ENCODE data around the gene WNT7A.

WNT7A gene

DNA sequence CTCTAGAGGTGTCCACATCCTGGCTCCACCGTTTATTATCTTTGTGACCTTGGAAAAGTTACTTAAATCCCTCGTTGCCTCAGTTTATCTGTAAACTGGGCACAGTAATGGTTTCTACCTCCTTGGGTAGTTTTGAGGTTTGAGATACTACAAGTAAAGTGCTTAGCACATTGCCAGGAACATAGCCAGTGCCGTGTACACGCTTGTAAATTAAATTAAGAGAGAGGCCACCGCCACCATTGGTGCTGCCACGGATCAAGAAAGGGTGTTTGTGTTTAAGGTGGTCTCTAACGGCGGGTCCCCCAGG lies 5.8 kb upstream of the WNT7A start:
- in situ Hi-C loops (cut with MboI; ENCODE audit: low sequenced_read_pairs) = no loop called here

DNA sequence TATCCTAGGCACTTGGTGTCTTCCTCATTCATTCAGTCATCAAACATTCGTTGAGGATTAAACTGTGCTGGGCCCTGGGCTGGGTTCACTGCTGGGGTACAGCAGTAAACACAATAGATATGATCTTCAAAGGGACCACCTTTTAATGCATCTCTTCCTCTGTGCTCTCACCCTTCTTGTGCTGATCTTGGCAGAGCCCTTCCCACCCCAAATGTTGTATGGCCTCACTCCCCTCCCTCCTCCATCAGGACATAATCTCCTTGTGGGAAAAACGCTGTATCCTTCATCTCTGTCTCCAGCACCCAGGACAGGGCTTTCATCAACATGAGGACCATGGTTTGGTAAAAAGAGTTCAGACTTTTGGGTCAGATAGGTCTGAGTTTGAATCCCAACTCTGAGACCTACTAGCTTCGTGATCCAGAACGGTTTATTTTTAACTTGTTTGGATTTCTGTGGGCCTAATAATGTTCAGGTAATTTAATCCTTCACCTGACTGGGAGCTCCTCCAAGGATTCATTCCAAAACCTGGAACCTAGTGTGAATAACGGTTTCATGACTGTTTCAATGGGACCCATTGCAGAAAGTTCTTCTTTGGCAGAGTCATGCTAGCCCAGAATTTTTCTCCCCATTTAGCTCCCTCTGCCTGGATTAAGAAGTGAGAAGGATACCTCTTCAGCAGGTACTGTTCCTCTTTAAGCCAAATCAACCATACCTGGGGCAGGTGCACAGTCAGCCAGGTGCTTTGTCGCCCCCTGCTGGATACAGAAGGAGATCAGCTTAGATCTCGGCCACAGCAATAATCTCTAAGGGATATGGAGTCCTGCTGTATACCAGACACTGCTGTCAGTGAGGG lies 5.2 kb upstream of the WNT7A start:
- in situ Hi-C loops (cut with MboI; ENCODE audit: low sequenced_read_pairs) = no loop called here

DNA sequence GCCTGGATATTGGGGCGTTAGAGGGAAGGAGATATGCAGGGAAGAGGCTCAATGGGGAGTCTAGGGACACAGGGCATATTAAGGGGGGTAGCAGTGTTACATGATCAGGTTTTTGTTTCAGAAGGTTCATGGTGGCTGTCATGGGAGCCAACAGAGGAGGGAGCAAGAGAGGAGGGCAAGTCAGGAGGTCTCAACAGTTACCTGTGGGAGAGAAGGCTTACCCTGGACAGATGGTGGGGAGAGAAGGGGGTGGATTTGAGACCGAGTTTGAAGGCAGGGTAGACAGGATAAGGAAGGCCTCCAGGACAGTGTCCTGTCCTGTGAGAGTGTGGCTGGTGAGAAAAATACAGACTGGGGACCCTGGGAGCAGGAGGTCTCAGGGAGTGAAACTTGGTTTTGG lies 3.8 kb upstream of the WNT7A start:
- in situ Hi-C loops (cut with MboI; ENCODE audit: low sequenced_read_pairs) = no loop called here

DNA sequence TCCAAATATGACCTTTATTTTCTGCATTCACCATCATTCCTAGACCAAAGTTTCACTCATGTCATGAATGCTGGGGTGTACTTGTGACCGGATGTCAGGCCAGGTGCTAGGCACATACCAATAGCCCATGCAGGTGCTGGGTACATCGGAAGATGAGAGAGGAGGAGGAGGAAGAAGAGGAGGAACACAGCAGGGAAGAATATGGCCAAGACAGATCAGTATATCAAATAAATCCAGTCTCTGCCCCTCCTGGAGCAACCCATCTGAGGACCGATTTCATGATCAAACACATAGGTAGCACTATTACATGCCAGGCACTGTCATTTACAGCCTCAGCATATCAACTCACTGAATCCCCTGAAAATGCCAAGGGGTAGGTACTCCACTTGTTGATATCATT lies 3.0 kb upstream of the WNT7A start:
- in situ Hi-C loops (cut with MboI; ENCODE audit: low sequenced_read_pairs) = no loop called here

DNA sequence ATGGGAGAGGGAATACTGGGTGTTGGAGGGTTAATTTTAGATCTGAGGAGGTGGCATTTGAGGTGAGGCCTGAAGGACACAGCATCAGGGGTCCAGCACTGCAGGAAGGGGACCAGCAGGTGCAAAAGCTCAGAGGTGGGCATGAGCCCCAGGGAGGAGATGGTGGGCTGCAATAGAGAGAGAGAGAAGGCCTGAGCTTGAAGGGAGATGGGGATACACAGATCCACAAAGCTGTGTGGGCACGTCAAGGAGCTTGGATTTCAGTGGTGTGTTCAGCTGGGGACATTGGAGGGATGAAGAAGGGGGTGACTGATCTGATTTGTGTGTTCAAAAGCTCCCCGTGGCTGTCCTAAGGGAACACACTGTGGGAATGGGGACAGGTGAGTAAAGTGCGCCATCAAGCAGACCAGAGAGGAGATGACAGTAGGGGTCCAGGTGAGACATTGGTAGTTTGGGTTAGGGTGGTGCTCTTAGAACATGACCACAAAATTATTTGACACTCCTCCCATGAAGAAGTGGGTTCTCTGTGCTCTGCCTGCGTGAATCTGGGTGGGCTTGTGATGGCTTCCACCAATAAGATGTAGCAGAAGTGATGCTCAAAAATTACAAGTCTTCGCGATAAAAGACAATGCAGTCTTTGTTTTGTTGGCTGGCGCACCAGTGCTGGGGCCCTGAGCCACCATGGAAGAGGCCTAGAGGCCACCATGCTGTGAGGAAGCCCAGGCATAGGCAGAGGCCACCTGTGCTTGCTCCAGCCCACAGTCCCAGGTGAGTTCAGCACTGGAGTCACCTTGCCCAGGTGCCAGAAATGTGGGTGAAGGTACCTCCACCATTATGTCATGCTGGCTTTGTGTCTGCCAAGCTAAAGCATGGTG lies 1.9 kb upstream of the WNT7A start:
- in situ Hi-C loops (cut with MboI; ENCODE audit: low sequenced_read_pairs) = no loop called here

DNA sequence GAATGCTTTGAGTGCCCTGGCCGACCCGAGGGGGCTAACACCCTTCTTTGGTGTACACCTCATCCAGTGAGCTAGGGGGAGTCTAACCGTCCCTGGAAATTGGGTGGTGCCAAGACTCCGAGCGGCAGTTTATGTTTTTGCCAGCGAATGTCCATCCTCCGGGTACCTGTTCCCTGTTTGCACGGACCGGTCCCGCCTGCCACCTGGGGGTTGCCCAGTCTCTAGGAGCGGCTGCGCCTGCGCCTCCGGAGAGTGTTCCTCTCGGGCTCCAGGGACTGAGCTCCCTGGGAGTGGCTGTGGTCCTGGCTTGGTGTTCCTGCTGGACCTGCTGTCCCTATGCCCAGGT lies 913 bp upstream of the WNT7A start:
- in situ Hi-C loops (cut with MboI; ENCODE audit: low sequenced_read_pairs) = no loop called here

DNA sequence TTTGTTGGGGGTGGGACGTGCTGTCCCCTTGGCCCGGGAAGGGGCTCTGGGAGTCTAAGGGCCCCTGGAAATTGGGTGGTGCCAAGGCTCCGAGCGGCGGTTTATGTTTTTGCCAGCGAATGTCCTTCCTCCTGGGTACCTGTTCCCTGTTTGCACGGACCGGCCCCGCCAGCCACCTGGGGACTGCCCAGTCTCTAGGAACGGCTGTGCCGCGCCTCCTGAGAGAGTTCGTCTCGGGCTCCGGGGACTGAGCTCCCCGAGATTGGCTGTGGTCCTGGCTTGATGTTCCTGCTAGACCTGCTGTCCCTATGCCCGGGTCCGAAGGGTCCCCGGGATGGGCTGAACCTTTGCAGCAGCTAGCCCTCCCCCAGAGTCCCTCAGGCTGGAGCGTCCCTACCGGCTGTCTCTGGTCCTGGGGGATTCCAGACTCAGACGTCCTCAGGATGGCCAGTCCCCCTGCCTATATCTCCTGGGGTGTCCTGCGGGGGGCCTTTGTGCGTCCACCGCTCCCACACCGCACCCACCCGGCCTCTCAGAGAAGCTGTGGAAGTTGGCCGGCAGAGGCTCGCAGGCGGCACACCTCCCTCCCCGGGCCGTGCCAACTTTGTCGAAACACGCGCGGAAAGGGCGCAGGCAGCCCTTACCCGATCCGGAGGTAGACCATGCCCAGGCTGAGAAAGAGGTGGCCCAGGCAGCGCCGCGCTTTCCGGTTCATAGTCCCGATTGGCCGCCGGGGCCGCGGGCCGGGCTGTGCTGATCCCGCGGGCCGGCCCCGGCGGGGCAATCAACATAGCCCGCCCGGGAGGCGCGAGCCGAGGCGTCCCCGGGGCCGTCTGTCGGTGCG lies 547 bp downstream of the WNT7A start:
- in situ Hi-C loops (cut with MboI; ENCODE audit: low sequenced_read_pairs) = no loop called here

DNA sequence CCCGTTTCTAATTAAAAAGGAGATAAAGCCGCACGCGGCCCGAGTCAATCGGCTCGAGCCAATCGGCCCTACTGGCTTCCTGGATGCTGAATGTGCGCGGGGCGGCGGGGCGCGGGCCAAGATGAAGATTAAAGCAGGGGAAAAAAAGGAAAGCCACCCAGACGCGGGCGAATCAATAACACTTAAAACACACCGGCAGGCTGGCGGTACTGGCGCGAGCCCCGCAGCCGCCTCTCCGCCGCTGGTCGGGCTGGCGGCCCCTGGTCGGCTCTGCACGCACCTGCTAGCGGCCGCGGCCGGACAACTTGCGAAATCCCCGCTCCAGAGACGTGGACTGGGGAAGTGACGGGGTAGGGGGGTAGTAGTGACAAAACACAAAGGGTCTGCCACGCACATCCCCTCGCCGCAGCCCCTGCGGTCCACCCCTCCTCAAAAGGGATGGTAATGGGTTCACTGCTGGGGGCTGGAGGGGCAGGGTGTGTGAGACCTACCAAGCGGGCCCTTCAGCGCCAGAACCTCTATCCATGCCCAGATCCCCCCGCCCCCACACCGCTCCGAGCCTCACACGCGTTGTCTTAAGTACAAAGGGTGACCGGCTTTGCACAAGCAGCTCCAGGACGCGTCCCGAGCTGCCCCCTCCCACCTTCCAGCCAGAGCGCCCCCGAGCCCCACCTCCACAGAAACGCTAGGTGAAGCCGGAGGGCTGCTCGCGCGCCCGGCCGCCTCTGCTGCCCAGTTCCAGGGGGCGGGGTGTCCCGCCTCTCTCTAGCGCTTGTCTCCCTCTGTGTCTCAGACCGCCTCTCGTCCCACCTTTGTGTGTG lies 1.4 kb downstream of the WNT7A start:
- in situ Hi-C loops (cut with MboI; ENCODE audit: low sequenced_read_pairs) = no loop called here

DNA sequence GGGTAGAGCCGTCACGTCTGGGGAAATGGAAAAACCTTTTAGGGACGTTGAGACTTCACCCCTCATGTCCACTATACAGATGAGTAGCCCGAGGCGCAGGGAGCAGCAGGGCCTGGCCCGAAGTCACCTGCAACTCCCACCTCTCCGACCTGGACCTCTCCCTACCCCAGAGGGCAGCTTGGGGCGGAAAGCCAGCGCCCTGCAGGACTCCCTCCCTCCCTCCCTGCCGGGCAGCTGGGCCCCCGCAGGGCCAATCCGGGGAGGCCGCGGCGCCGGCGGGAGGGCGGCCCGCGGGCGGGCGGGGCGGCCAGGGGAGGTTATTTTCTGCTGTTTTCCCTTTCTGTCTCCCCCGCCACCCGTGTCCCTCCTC lies 2.0 kb downstream of the WNT7A start:
- in situ Hi-C loops (cut with MboI; ENCODE audit: low sequenced_read_pairs) = no loop called here

DNA sequence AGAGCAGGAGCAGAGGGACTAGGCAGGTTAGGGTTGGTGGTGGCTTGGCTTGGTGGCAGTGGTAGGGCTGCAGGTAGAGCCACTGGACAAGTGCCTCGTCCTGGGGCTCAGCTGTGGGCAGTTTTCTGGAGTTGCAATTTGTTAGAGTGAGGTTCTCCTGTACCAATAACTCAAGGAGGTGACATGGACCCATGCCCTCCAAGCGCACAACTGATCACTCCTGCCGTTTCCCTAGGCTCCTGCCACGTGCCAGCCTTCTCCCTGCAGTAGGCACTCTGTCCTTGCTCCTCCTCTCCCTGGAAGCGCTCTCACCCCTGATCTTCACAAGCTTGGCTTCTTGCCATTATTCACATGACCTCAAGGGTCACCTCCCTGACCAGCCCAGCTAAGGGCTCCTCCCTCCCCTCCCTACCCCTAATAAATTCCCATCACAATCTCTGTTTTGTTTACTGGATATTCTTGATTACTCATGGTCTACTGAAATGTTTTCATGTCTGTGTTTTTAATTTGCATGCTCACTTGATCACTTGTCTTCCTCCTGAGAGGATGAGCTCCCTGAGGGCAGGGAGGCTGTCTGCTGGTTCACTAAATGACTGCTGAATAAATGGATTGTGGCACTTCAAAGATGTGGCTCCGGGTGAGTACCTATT lies 3.3 kb downstream of the WNT7A start:
- in situ Hi-C loops (cut with MboI; ENCODE audit: low sequenced_read_pairs) = no loop called here

DNA sequence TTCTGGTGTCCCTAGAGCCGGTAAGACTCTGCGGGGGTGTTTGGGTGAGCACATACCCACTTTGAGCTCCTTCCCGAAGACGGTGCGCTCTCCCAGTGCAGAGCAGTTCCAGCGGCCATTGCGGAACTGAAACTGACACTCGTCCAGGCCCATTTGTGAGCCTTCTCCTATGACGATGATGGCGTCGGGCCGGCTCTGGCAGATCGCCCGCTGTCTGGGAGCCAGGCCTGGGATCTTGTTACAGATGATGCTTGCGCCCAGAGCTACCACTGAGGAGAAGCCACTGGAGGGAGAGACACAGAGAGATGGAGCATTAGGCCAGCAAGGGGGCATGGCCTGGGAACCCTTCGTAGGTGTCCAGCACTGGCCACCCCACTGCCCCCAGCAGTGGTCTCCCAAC lies 5.0 kb downstream of the WNT7A start:
- in situ Hi-C loops (cut with MboI; ENCODE audit: low sequenced_read_pairs) = no loop called here

DNA sequence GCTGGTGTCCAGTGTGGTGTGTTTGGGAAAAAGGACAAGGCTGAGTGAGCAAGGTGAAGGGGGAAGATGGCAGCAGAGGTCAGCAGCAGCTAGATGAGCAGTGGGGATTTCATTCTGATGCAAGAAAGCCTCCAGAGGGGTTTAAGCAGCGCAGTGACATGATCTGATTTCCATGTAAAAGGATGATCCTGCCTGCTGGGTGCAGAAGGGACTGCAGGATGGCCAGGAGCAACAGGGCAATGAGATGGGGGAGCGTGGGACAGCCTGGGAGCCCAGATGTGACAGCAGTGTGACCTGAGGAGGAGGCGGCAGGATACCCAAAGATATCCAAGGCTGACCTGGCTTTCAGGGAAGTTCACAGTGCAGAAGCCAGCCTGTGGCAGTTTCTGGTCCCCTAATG lies 6.1 kb downstream of the WNT7A start:
- in situ Hi-C loops (cut with MboI; ENCODE audit: low sequenced_read_pairs) = no loop called here

DNA sequence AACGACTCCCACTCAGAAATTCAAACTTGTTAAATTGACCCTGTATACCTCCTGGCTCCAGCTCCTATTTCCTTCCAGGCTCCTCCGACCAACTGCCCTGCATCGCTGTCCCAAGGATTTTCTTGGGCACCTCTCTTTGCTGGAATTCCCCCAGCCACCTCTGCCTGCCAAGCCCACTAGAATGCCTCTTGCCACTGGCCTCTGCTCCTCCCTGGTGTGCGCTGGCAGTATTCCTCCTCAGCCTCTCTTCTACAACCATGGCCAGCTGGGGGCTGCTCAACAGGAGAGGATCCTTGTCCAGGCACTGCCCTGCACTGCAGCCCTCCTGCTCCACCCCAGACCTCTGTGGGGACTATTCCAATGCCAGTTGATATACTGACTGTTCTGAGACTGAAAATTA lies 7.4 kb downstream of the WNT7A start:
- in situ Hi-C loops (cut with MboI; ENCODE audit: low sequenced_read_pairs) = no loop called here

DNA sequence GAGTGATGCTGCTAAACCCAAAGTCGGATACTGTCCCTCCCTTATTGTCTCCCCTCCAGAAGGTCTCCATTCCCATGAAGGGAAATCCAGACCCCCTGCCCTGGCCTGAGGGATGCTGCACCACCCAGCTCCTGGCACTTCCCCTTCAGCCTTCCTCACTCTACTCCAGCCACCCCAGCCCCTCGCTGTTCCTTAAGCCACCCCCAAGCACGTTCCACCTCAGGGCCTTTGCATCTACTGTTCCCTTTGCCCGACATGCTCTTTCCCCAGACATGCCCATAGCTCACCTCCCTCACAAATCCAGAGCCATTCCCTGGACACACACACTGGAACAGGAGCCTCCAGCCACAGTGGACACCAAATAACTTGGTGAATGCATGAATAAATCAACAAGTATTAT lies 8.1 kb downstream of the WNT7A start:
- in situ Hi-C loops (cut with MboI; ENCODE audit: low sequenced_read_pairs) = no loop called here

DNA sequence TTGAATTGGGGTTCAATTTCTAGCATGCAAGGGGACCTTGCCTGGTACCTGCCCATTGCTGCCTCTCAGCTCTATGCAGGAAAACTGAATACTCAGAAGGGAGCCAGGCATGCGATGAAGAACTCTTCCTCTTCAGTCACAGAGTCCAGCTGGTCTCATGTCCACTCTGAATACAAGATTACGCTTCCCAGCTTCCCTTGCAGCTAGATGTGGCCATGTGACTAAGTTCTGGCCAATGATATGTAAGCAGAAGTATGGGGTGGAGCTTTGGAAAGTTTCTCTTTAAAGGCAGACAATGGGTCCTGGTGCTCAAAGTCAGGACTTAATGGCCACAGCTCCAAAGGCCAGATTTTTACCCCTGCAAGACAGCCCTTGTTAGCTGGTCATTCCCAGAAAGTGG lies 9.0 kb downstream of the WNT7A start:
- in situ Hi-C loops (cut with MboI; ENCODE audit: low sequenced_read_pairs) = no loop called here

DNA sequence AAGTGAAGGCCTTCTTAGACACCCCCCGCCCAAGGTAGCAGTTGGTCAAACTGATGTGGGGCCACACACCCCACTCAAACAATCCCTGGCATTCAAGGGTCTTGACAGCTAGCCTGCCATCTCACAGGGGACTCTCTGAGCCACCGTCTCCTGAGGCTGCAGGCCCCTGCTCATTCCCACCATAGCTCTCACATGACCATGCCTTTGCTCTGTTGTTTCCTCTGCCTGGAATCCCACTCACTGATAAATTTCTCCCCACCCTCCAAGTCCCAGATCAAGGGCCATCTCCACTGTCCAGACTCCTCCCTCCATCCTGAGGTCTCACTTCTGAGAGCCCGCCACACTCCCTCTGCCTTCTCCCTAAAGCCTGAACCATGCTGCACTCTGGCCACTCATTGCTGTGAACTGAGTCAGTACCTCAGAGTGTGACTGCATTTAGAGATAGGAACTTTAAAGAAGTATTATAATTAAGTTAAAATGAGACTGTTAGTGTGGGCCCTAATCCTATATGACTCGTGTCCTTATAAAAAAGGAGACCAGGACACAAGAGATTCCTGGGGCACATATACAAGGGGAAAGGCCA lies 10.0 kb downstream of the WNT7A start:
- in situ Hi-C loops (cut with MboI; ENCODE audit: low sequenced_read_pairs) = no loop called here

DNA sequence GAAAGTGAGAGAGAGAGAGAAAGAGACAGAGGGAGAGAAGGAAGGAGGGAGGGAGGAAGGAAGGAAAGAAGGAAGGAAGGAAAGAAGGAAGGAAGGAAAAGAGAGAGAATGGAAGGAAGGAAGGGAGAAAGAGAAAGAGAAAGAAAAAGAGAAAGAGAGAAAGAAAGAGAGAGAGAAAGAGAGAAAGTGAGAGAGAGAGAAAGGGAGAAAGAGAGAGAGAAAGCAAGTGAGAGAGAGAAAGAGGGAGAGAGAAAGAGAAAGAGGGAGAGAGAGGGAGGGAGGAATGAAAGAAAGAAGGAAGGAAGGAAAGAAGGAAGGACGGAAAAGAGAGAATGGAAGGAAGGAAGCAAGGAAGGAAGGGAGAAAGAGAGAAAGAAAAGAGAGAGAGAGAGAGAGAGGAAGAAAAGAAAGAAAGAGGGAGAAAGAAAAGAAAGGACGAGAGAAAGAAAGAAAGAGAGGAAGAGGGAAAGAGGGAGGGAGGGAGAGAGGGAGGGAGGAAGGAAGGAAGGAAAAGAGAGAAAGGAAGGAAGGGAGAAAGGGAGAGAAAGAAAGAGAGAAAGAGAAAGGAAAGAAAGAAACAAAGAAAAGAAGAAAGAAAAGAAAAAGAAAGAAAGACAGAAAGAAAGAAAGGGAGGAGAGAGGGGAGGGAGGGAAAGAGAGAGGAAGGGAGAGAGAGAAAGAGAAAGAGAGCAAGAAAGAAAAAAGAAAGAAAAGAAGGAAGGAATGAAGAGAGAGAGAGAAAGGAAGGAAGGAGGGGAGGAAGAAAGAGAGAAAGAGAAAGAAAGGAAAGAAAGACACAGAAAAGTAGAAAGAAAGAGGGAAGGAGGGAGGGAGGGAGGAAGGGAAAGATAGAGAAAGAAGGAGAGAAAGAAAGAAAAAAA lies 10.8 kb downstream of the WNT7A start:
- in situ Hi-C loops (cut with MboI; ENCODE audit: low sequenced_read_pairs) = no loop called here

DNA sequence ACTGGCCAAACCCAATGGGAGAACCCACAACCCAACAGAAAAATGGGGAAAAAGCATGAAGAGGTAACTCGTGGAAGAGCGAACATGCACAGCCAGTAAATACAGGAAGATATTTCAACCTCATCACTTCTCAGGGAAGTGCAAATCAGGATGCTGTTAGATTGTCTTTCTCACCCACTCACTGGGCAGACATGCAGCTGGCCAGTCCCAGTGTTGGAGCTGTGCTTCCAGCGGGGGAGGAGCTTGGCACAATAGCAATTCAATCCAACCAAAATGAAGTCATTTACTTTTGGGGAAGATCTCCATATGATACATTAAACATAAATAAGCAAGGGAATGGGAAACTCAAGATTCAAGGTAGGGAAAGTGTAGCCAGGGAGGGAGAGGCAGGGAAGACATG lies 12.1 kb downstream of the WNT7A start:
- in situ Hi-C loops (cut with MboI; ENCODE audit: low sequenced_read_pairs) = no loop called here

Data from HL-60/S4 treated with retinoic acid at 250 ng/mL for 4 days and 3 days (cell line).